Measurements from ENCODE around the gene GLYAT.

The GLYAT gene

GRCh38 chr11:58770166-58770565 is 38.4 kb upstream of the GLYAT start:
- H3K4me3 ChIP-seq (ENCODE audit: low read length), result no peak overlapping the region
- no peak overlapping the region for H3K4me2 ChIP-seq (ENCODE audit: low read length)
- H3K27me3 ChIP-seq (ENCODE audit: control insufficient read depth, insufficient read depth, low read length), result no peaks in the 10 kb centered on the region
- no peaks in the 10 kb centered on the region for H3K36me3 ChIP-seq (ENCODE audit: insufficient read depth, low read length)
- peaks cover 9% of the 10 kb centered on the region for H3K4me1 ChIP-seq (ENCODE audit: control insufficient read depth, insufficient read depth, low read length)
- no peak overlapping the region for H3K9ac ChIP-seq (ENCODE audit: low read depth, low read length)
- no peaks in the 10 kb centered on the region for H3K9me3 ChIP-seq (replicated peaks; ENCODE audit: low read length)

GRCh38 chr11:58769308-58769707 is 37.6 kb upstream of the GLYAT start:
- no peak overlapping the region for H3K9ac ChIP-seq (ENCODE audit: low read depth, low read length)
- H3K4me2 ChIP-seq (ENCODE audit: low read length), result no peak overlapping the region

GRCh38 chr11:58768137-58768536 is 36.4 kb upstream of the GLYAT start:
- H3K4me3 ChIP-seq (ENCODE audit: low read length), result no peak overlapping the region
- H3K27me3 ChIP-seq (ENCODE audit: control insufficient read depth, insufficient read depth, low read length), result no peaks in the 10 kb centered on the region
- H3K4me2 ChIP-seq (ENCODE audit: low read length), result no peak overlapping the region
- no peak overlapping the region for H3K9ac ChIP-seq (ENCODE audit: low read depth, low read length)
- H3K36me3 ChIP-seq (ENCODE audit: insufficient read depth, low read length), result no peaks in the 10 kb centered on the region
- peaks cover 9% of the 10 kb centered on the region for H3K4me1 ChIP-seq (ENCODE audit: control insufficient read depth, insufficient read depth, low read length)
- H3K9me3 ChIP-seq (replicated peaks; ENCODE audit: low read length), result no peaks in the 10 kb centered on the region

More at GRCh38 chr11:58769308-58769707, 37.6 kb upstream of the GLYAT start:
- H3K4me3 ChIP-seq (ENCODE audit: low read length), result no peak overlapping the region
- H3K9me3 ChIP-seq (replicated peaks; ENCODE audit: low read length), result no peaks in the 10 kb centered on the region
- H3K36me3 ChIP-seq (ENCODE audit: insufficient read depth, low read length), result no peaks in the 10 kb centered on the region
- peaks cover 9% of the 10 kb centered on the region for H3K4me1 ChIP-seq (ENCODE audit: control insufficient read depth, insufficient read depth, low read length)
- H3K27me3 ChIP-seq (ENCODE audit: control insufficient read depth, insufficient read depth, low read length), result no peaks in the 10 kb centered on the region

- Histone ChIP-seq H3K36me3 (ENCODE audit: insufficient read depth, low read length) (no peaks in the 10 kb centered on the region), H3K9me3 (replicated peaks; ENCODE audit: low read length) (no peaks in the 10 kb centered on the region), H3K4me2 (ENCODE audit: low read length) (no peak overlapping the region), H3K4me1 (ENCODE audit: control insufficient read depth, insufficient read depth, low read length) (no peaks in the 10 kb centered on the region), H3K4me3 (ENCODE audit: low read length) (no peak overlapping the region), H3K9ac (ENCODE audit: low read depth, low read length) (no peak overlapping the region), H3K27me3 (ENCODE audit: control insufficient read depth, insufficient read depth, low read length) (no peaks in the 10 kb centered on the region)
Observed at GRCh38 chr11:58765078-58765477, 33.3 kb upstream of the GLYAT start.

GRCh38 chr11:58763120-58763490 is 31.4 kb upstream of the GLYAT start:
- no peaks in the 10 kb centered on the region for H3K9me3 ChIP-seq (replicated peaks; ENCODE audit: low read length)
- no peaks in the 10 kb centered on the region for H3K36me3 ChIP-seq (ENCODE audit: insufficient read depth, low read length)
- H3K9ac ChIP-seq (ENCODE audit: low read depth, low read length), result no peak overlapping the region
- H3K4me1 ChIP-seq (ENCODE audit: control insufficient read depth, insufficient read depth, low read length), result no peaks in the 10 kb centered on the region
- H3K4me2 ChIP-seq (ENCODE audit: low read length), result no peak overlapping the region
- no peak overlapping the region for H3K4me3 ChIP-seq (ENCODE audit: low read length)
- H3K27me3 ChIP-seq (ENCODE audit: control insufficient read depth, insufficient read depth, low read length), result no peaks in the 10 kb centered on the region

GRCh38 chr11:58762284-58763119 is 30.8 kb upstream of the GLYAT start:
- Histone ChIP-seq H3K4me2 (ENCODE audit: low read length) (no peak overlapping the region), H3K4me3 (ENCODE audit: low read length) (no peak overlapping the region), H3K36me3 (ENCODE audit: insufficient read depth, low read length) (no peaks in the 10 kb centered on the region), H3K4me1 (ENCODE audit: control insufficient read depth, insufficient read depth, low read length) (no peaks in the 10 kb centered on the region), H3K9ac (ENCODE audit: low read depth, low read length) (no peak overlapping the region), H3K27me3 (ENCODE audit: control insufficient read depth, insufficient read depth, low read length) (no peaks in the 10 kb centered on the region), H3K9me3 (replicated peaks; ENCODE audit: low read length) (no peaks in the 10 kb centered on the region)

GRCh38 chr11:58757439-58757838 is 25.7 kb upstream of the GLYAT start:
- Histone ChIP-seq H3K27me3 (ENCODE audit: control insufficient read depth, insufficient read depth, low read length) (no peaks in the 10 kb centered on the region), H3K36me3 (ENCODE audit: insufficient read depth, low read length) (no peaks in the 10 kb centered on the region), H3K4me3 (ENCODE audit: low read length) (no peak overlapping the region), H3K9ac (ENCODE audit: low read depth, low read length) (no peak overlapping the region), H3K4me1 (ENCODE audit: control insufficient read depth, insufficient read depth, low read length) (no peaks in the 10 kb centered on the region), H3K4me2 (ENCODE audit: low read length) (no peak overlapping the region), H3K9me3 (replicated peaks; ENCODE audit: low read length) (no peaks in the 10 kb centered on the region)

- H3K4me2 ChIP-seq (ENCODE audit: low read length), result no peak overlapping the region
- no peaks in the 10 kb centered on the region for H3K9me3 ChIP-seq (replicated peaks; ENCODE audit: low read length)
- H3K4me3 ChIP-seq (ENCODE audit: low read length), result no peak overlapping the region
- H3K36me3 ChIP-seq (ENCODE audit: insufficient read depth, low read length), result no peaks in the 10 kb centered on the region
- H3K4me1 ChIP-seq (ENCODE audit: control insufficient read depth, insufficient read depth, low read length), result no peaks in the 10 kb centered on the region
- H3K27me3 ChIP-seq (ENCODE audit: control insufficient read depth, insufficient read depth, low read length), result peaks cover 3% of the 10 kb centered on the region
- no peak overlapping the region for H3K9ac ChIP-seq (ENCODE audit: low read depth, low read length)
Observed at GRCh38 chr11:58745705-58746364, 14.1 kb upstream of the GLYAT start.

GRCh38 chr11:58744988-58745704 is 13.4 kb upstream of the GLYAT start:
- Histone ChIP-seq H3K4me1 (ENCODE audit: control insufficient read depth, insufficient read depth, low read length) (no peaks in the 10 kb centered on the region), H3K36me3 (ENCODE audit: insufficient read depth, low read length) (no peaks in the 10 kb centered on the region), H3K9ac (ENCODE audit: low read depth, low read length) (no peak overlapping the region), H3K4me3 (ENCODE audit: low read length) (no peak overlapping the region), H3K27me3 (ENCODE audit: control insufficient read depth, insufficient read depth, low read length) (peaks cover 3% of the 10 kb centered on the region), H3K9me3 (replicated peaks; ENCODE audit: low read length) (no peaks in the 10 kb centered on the region), H3K4me2 (ENCODE audit: low read length) (no peak overlapping the region)

GRCh38 chr11:58742981-58743880 is 11.5 kb upstream of the GLYAT start:
- Histone ChIP-seq H3K4me2 (ENCODE audit: low read length) (no peak overlapping the region), H3K9ac (ENCODE audit: low read depth, low read length) (no peak overlapping the region), H3K4me3 (ENCODE audit: low read length) (no peak overlapping the region), H3K4me1 (ENCODE audit: control insufficient read depth, insufficient read depth, low read length) (no peaks in the 10 kb centered on the region), H3K36me3 (ENCODE audit: insufficient read depth, low read length) (no peaks in the 10 kb centered on the region), H3K9me3 (replicated peaks; ENCODE audit: low read length) (no peaks in the 10 kb centered on the region), H3K27me3 (ENCODE audit: control insufficient read depth, insufficient read depth, low read length) (no peaks in the 10 kb centered on the region)

GRCh38 chr11:58742140-58742539 is 10.4 kb upstream of the GLYAT start:
- H3K36me3 ChIP-seq (ENCODE audit: insufficient read depth, low read length), result no peaks in the 10 kb centered on the region
- H3K4me3 ChIP-seq (ENCODE audit: low read length), result no peak overlapping the region
- no peaks in the 10 kb centered on the region for H3K27me3 ChIP-seq (ENCODE audit: control insufficient read depth, insufficient read depth, low read length)
- no peaks in the 10 kb centered on the region for H3K4me1 ChIP-seq (ENCODE audit: control insufficient read depth, insufficient read depth, low read length)
- no peak overlapping the region for H3K4me2 ChIP-seq (ENCODE audit: low read length)
- no peak overlapping the region for H3K9ac ChIP-seq (ENCODE audit: low read depth, low read length)
- no peaks in the 10 kb centered on the region for H3K9me3 ChIP-seq (replicated peaks; ENCODE audit: low read length)

All from skeletal muscle satellite cell (primary cell).